WTC11 (cell line): ENCODE measurements around the gene PVALB.

Experiments
- CREB1 ChIP-seq: sonication (generic); formaldehyde crosslinking; IDR thresholded peaks from 2 replicates; pipeline ENCODE4 v1.8.0; 2023; ENCODE audit warnings: mild to moderate bottlenecking, missing genetic modification reagents
- CTCF ChIP-seq: fragments of 200-600 bp; IDR thresholded peaks from 2 replicates; pipeline ENCODE4 v1.8.0; 2022; ENCODE audit warnings: antibody characterized with exemption
- ELF4 ChIP-seq: sonication (generic); formaldehyde crosslinking; IDR thresholded peaks from 2 replicates; pipeline ENCODE4 v1.8.1; 2022; ENCODE audit warnings: low read depth, mild to moderate bottlenecking, moderate library complexity, missing genetic modification reagents
- GRHL2 ChIP-seq: fragments of 250-450 bp; sonication (Bioruptor Pico); IDR thresholded peaks from 2 replicates; pipeline ENCODE4 v1.8.0; 2022; ENCODE audit warnings: mild to moderate bottlenecking, moderate library complexity; ENCODE audit not compliant: insufficient replicate concordance, severe bottlenecking
- NFE2L1 ChIP-seq: sonication (generic); formaldehyde crosslinking; IDR thresholded peaks from 2 replicates; pipeline ENCODE4 v1.8.1; 2023; ENCODE audit warnings: missing genetic modification reagents
- STAT6 ChIP-seq: sonication (generic); formaldehyde crosslinking; conservative IDR thresholded peaks from 2 replicates; pipeline ENCODE4 v1.8.1; 2023; ENCODE audit warnings: mild to moderate bottlenecking, low read depth, missing genetic modification reagents, moderate library complexity
- ZMAT4 ChIP-seq: fragments of 250-450 bp; sonication (Bioruptor Pico); IDR thresholded peaks from 2 replicates; pipeline ENCODE4 v1.9.0; 2021; ENCODE audit warnings: mild to moderate bottlenecking
- ZNF232 ChIP-seq: sonication (generic); formaldehyde crosslinking; IDR thresholded peaks from 2 replicates; pipeline ENCODE4 v1.8.0; 2022; ENCODE audit warnings: mild to moderate bottlenecking, missing genetic modification reagents
- ZNF263 ChIP-seq: sonication (generic); formaldehyde crosslinking; IDR thresholded peaks from 2 replicates; pipeline ENCODE4 v1.8.1; 2022; ENCODE audit warnings: low read depth, mild to moderate bottlenecking, moderate library complexity, missing genetic modification reagents
- TF ChIP-seq, protein P1 (sequence below): sonication (generic); formaldehyde crosslinking; conservative IDR thresholded peaks from 2 replicates; pipeline ENCODE4 v1.8.1; 2022; ENCODE audit warnings: mild to moderate bottlenecking, missing genetic modification reagents

GRCh38 chr22:36807627-36808026, 9.2 kb downstream of the PVALB start:
- no peak for TF ChIP-seq CTCF
- TF ChIP-seq ZMAT4 (CRISPR knock-in tag) = no peak
- TF ChIP-seq ZNF263 (CRISPR knock-in tag) = no peak
- TF ChIP-seq NFE2L1 (CRISPR knock-in tag) = no peak
- no peak for TF ChIP-seq ELF4 (CRISPR knock-in tag)
- TF ChIP-seq, protein P1, sequence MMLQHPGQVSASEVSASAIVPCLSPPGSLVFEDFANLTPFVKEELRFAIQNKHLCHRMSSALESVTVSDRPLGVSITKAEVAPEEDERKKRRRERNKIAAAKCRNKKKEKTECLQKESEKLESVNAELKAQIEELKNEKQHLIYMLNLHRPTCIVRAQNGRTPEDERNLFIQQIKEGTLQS (CRISPR knock-in tag) = no peak
- TF ChIP-seq ZNF232 = no peak
- TF ChIP-seq GRHL2 (CRISPR knock-in tag) = no peak
- TF ChIP-seq CREB1 (CRISPR knock-in tag) = no peak
- TF ChIP-seq STAT6 (CRISPR knock-in tag) = no peak
